HUES64 (cell line): Measurements from ENCODE around the gene CASP7.

Experiments used
- H3K27ac ChIP-seq: 2 replicates; pipeline ENCODE4 v1.7.0; 2013; ENCODE audit warnings: low read depth, low read length, inconsistent platforms
- H3K27me3 ChIP-seq: 2 replicates; pipeline ENCODE4 v1.6.1; 2013; ENCODE audit warnings: mild to moderate bottlenecking, low read length; ENCODE audit not compliant: insufficient read depth
- H3K36me3 ChIP-seq: 2 replicates; pipeline ENCODE4 v1.6.1; 2013; ENCODE audit warnings: mild to moderate bottlenecking, low read length; ENCODE audit not compliant: insufficient read depth
- H3K4me1 ChIP-seq: 2 replicates; pipeline ENCODE4 v1.6.1; 2013; ENCODE audit warnings: mild to moderate bottlenecking, low read length, moderate library complexity; ENCODE audit not compliant: insufficient read depth
- H3K4me3 ChIP-seq: 2 replicates; pipeline ENCODE4 v1.5.1; 2013; ENCODE audit warnings: mild to moderate bottlenecking, low read length, moderate library complexity
- H3K9ac ChIP-seq: 2 replicates; pipeline ENCODE4 v1.6.1; 2013; ENCODE audit warnings: mild to moderate bottlenecking, low read depth, low read length
- H3K9me3 ChIP-seq: 2 replicates; pipeline ENCODE4 v1.6.1; 2013; ENCODE audit warnings: low read depth, low read length; ENCODE audit not compliant: insufficient read depth
- WGBS: fragments of 150-250, 120-280 bp; methylation state at CpG from one replicate; pipeline ENCODE4 v1.1.7; 2013; ENCODE audit warnings: missing lambda C conversion rate; 5-methylcytosine and 5-hydroxymethylcytosine counted together

CASP7 gene

GRCh38 chr10:113739031-113739430 is 59.3 kb downstream of the CASP7 start:
- 85% methylated on average over 1 of the region's 4 CpGs for WGBS
- Histone ChIP-seq H3K9ac (no peak overlapping the region), H3K4me3 (no peak overlapping the region), H3K27ac (no peak overlapping the region), H3K27me3 (no peaks in the 10 kb centered on the region), H3K36me3 (no peaks in the 10 kb centered on the region), H3K4me1 (peaks cover 6% of the 10 kb centered on the region; the same call in 1 of the 2 replicates), H3K9me3 (no peaks in the 10 kb centered on the region)

GRCh38 chr10:113739577-113739976 is 59.9 kb downstream of the CASP7 start:
- Histone ChIP-seq H3K27ac (no peak overlapping the region), H3K27me3 (no peaks in the 10 kb centered on the region), H3K4me3 (no peak overlapping the region), H3K9me3 (no peaks in the 10 kb centered on the region), H3K9ac (no peak overlapping the region), H3K36me3 (no peaks in the 10 kb centered on the region), H3K4me1 (peaks cover 6% of the 10 kb centered on the region; the same call in 1 of the 2 replicates)
- WGBS: 88% methylated on average over 3 of the region's 3 CpGs

- Histone ChIP-seq H3K36me3 (no peaks in the 10 kb centered on the region), H3K27ac (no peak overlapping the region), H3K4me1 (peaks cover 6% of the 10 kb centered on the region; the same call in 1 of the 2 replicates), H3K9ac (no peak overlapping the region), H3K27me3 (no peaks in the 10 kb centered on the region), H3K9me3 (no peaks in the 10 kb centered on the region), H3K4me3 (no peak overlapping the region)
- WGBS: 94% methylated on average over 3 of the region's 3 CpGs
These were observed 61.1 kb downstream of the CASP7 start for GRCh38 chr10:113740850-113741249.

GRCh38 chr10:113742466-113742865 is 62.8 kb downstream of the CASP7 start:
- no peaks in the 10 kb centered on the region for H3K9me3 ChIP-seq
- WGBS: 81% methylated on average over 2 of the region's 2 CpGs
- no peaks in the 10 kb centered on the region for H3K4me1 ChIP-seq
- no peak overlapping the region for H3K9ac ChIP-seq
- no peaks in the 10 kb centered on the region for H3K27me3 ChIP-seq
- H3K27ac ChIP-seq: no peak overlapping the region
- H3K36me3 ChIP-seq: no peaks in the 10 kb centered on the region
- no peak overlapping the region for H3K4me3 ChIP-seq

GRCh38 chr10:113743594-113743993 is 63.9 kb downstream of the CASP7 start:
- no peak overlapping the region for H3K27ac ChIP-seq
- H3K27me3 ChIP-seq: no peaks in the 10 kb centered on the region
- H3K4me3 ChIP-seq: no peak overlapping the region
- H3K4me1 ChIP-seq: no peaks in the 10 kb centered on the region
- H3K9me3 ChIP-seq: no peaks in the 10 kb centered on the region
- no peak overlapping the region for H3K9ac ChIP-seq
- H3K36me3 ChIP-seq: no peaks in the 10 kb centered on the region

- no peaks in the 10 kb centered on the region for H3K36me3 ChIP-seq
- no peak overlapping the region for H3K27ac ChIP-seq
- no peaks in the 10 kb centered on the region for H3K27me3 ChIP-seq
- no peak overlapping the region for H3K4me3 ChIP-seq
- H3K4me1 ChIP-seq: no peaks in the 10 kb centered on the region
- WGBS: 94% methylated on average over 2 of the region's 2 CpGs
- H3K9ac ChIP-seq: no peak overlapping the region
- no peaks in the 10 kb centered on the region for H3K9me3 ChIP-seq
These were observed 65.7 kb downstream of the CASP7 start for GRCh38 chr10:113745374-113745773.

- Histone ChIP-seq H3K4me1 (no peaks in the 10 kb centered on the region), H3K4me3 (no peak overlapping the region), H3K36me3 (no peaks in the 10 kb centered on the region), H3K27me3 (no peaks in the 10 kb centered on the region), H3K9ac (no peak overlapping the region), H3K9me3 (no peaks in the 10 kb centered on the region), H3K27ac (no peak overlapping the region)
- WGBS: 93% methylated on average over 3 of the region's 3 CpGs
These were observed 66.7 kb downstream of the CASP7 start for GRCh38 chr10:113746217-113746957.

- H3K4me3 ChIP-seq: no peak within 1 kb of the TSS
- no peaks in the 10 kb centered on the region for H3K9me3 ChIP-seq
- 96% methylated on average over 3 of the region's 3 CpGs for WGBS
- no peak within 1 kb of the TSS for H3K9ac ChIP-seq
- no peaks in the 10 kb centered on the region for H3K27me3 ChIP-seq
- no peaks in the 10 kb centered on the region for H3K4me1 ChIP-seq
- H3K27ac ChIP-seq: no peak within 1 kb of the TSS
- H3K36me3 ChIP-seq: no peaks in the 10 kb centered on the region
These were observed 71.5 kb downstream of the CASP7 start, which contains the start of gene PLEKHS1 for GRCh38 chr10:113751181-113751732. Gene PLEKHS1, plus strand, starts transcription at chr10:113751682. Its CDS starts 3,596 bp downstream, at chr10:113755278.

- Histone ChIP-seq H3K4me3 (no peak overlapping the region), H3K27ac (no peak overlapping the region), H3K9ac (no peak overlapping the region), H3K9me3 (no peaks in the 10 kb centered on the region), H3K4me1 (no peaks in the 10 kb centered on the region), H3K36me3 (no peaks in the 10 kb centered on the region), H3K27me3 (no peaks in the 10 kb centered on the region)
- WGBS: 60% methylated on average over 1 of the region's 1 CpG
These were observed 72.8 kb downstream of the CASP7 start for GRCh38 chr10:113752553-113752952.

- H3K4me3 ChIP-seq: no peak overlapping the region
- no peaks in the 10 kb centered on the region for H3K36me3 ChIP-seq
- 92% methylated on average over 9 of the region's 9 CpGs for WGBS
- no peak overlapping the region for H3K27ac ChIP-seq
- H3K9me3 ChIP-seq: no peaks in the 10 kb centered on the region
- no peaks in the 10 kb centered on the region for H3K27me3 ChIP-seq
- no peaks in the 10 kb centered on the region for H3K4me1 ChIP-seq
- no peak overlapping the region for H3K9ac ChIP-seq
These were observed 73.4 kb downstream of the CASP7 start for GRCh38 chr10:113753020-113753692.

- no peak overlapping the region for H3K9ac ChIP-seq
- 95% methylated on average over 2 of the region's 3 CpGs for WGBS
These were observed 74.4 kb downstream of the CASP7 start for GRCh38 chr10:113754125-113754524.

More at GRCh38 chr10:113754125-113754524, 74.4 kb downstream of the CASP7 start:
- no peaks in the 10 kb centered on the region for H3K27me3 ChIP-seq
- H3K4me1 ChIP-seq: no peaks in the 10 kb centered on the region
- H3K27ac ChIP-seq: no peak overlapping the region
- H3K9me3 ChIP-seq: no peaks in the 10 kb centered on the region
- no peaks in the 10 kb centered on the region for H3K36me3 ChIP-seq
- no peak overlapping the region for H3K4me3 ChIP-seq
